GM12878 (cell line): ENCODE data around the gene FCER1G. TPM values are rescaled to one million over a fixed set of nuclear protein-coding genes. Genes with fewer than 3 reads are reported as not detected.

Experiments used
- CBX3 ChIP-seq: fragments of 200-600 bp; sonication (generic); IDR thresholded peaks from 2 replicates; pipeline ENCODE4 v1.6.1; 2016; ENCODE audit warnings: low read depth, borderline replicate concordance
- E4F1 ChIP-seq: fragments of 450-650 bp; IDR thresholded peaks from 2 replicates; pipeline ENCODE4 v1.6.1; 2018; ENCODE audit warnings: borderline replicate concordance, mild to moderate bottlenecking; ENCODE audit not compliant: partially characterized antibody
- EED ChIP-seq: sonication (generic); IDR thresholded peaks from 2 replicates; pipeline ENCODE4 v1.6.1; 2016; ENCODE audit warnings: antibody characterized with exemption, low read depth
- ELK1 ChIP-seq: IDR thresholded peaks from 2 replicates; pipeline ENCODE4 v1.6.1; 2012; ENCODE audit warnings: low read depth, low read length, improper control_type of control experiment
- HCFC1 ChIP-seq: fragments of 150-350 bp; IDR thresholded peaks from 2 replicates; pipeline ENCODE4 v1.6.1; 2014; ENCODE audit warnings: low read length
- IRF3 ChIP-seq: fragments of 450-650 bp; IDR thresholded peaks from 2 replicates; pipeline ENCODE4 v1.6.1; 2014; ENCODE audit warnings: mild to moderate bottlenecking
- MAX ChIP-seq: IDR thresholded peaks from 2 replicates; pipeline ENCODE4 v1.6.1; 2012; ENCODE audit warnings: low read depth, low read length, improper control_type of control experiment
- MEF2A ChIP-seq: IDR thresholded peaks from 2 replicates; pipeline ENCODE4 v1.6.1; 2011; ENCODE audit warnings: low read depth, mild to moderate bottlenecking, low read length, moderate library complexity; ENCODE audit not compliant: insufficient read depth
- NFIC ChIP-seq: IDR thresholded peaks from 2 replicates; pipeline ENCODE4 v1.6.1; 2012; ENCODE audit warnings: low read depth, mild to moderate bottlenecking, inconsistent platforms, low read length, moderate library complexity
- POU2F2 ChIP-seq: IDR thresholded peaks from 3 replicates; pipeline ENCODE4 v1.6.1; 2011; ENCODE audit warnings: low read depth, mild to moderate bottlenecking, low read length, borderline replicate concordance
- RAD51 ChIP-seq: fragments of 450-650 bp; IDR thresholded peaks from 2 replicates; pipeline ENCODE4 v1.6.1; 2016; ENCODE audit warnings: moderate library complexity, mild to moderate bottlenecking, inconsistent platforms
- RFX5 ChIP-seq: IDR thresholded peaks from 2 replicates; pipeline ENCODE4 v1.6.1; 2011; ENCODE audit warnings: low read depth, low read length, improper control_type of control experiment
- SIX5 ChIP-seq: IDR thresholded peaks from 2 replicates; pipeline ENCODE4 v1.6.1; 2011; ENCODE audit warnings: mild to moderate bottlenecking, low read depth, low read length, moderate library complexity; ENCODE audit not compliant: severe bottlenecking
- YY1 ChIP-seq: IDR thresholded peaks from 2 replicates; pipeline ENCODE4 v1.6.1; 2011; ENCODE audit warnings: low read depth, mild to moderate bottlenecking, low read length
- ZBTB40 ChIP-seq: fragments of 450-650 bp; IDR thresholded peaks from 2 replicates; pipeline ENCODE4 v1.6.1; 2016; ENCODE audit warnings: mild to moderate bottlenecking, moderate library complexity, borderline replicate concordance
- ZNF24 ChIP-seq: fragments of 450-650 bp; IDR thresholded peaks from 2 replicates; pipeline ENCODE4 v1.6.1; 2017; ENCODE audit warnings: antibody characterized with exemption, mild to moderate bottlenecking
- polyA plus RNA-seq, 11 experiments: library from polyadenylated mRNA; depleted of rRNA in 4 of 11; unstranded in 6 of 11; stranded (reverse) in 5 of 11; fragments of >200 nt; fragmentation: Nextera tagmentation in 4 of 11; fragmentation: Illumina TruSeq in 1 of 11; extraction: Ambion mirVana in 4 of 11; extraction: Trizol in 1 of 11; gene quantifications; 1 replicate in 1 of 11; 2 replicates in 10 of 11; pipeline versions ENCODE4 v1.2.1 to v1.2.3, GENCODE V29; 2011 to 2016; ENCODE audit warnings: inconsistent platforms in 2 of 11, missing spikeins in 2 of 11, low read depth in 1 of 11
- total RNA-seq, 4 experiments: library from RNA; depleted of rRNA in 3 of 4; stranded (reverse); fragments of >200 nt in 3 of 4; fragmentation: Illumina TruSeq in 1 of 4; extraction: Trizol in 1 of 4; gene quantifications; 2 replicates each; pipeline versions ENCODE4 v1.2.1 to v1.2.3, GENCODE V29; 2013 to 2021

FCER1G gene
- total and polyA plus RNA-seq, 10 of the 15 experiments (the other 5 are each of a cell fraction or from before 2014, with no cell fraction given): 0.40 to 1.9 (median 0.89) TPM

- no peak for TF ChIP-seq CBX3
- no peak for TF ChIP-seq EED
- peak; percentile 49; the same call in 1 of the 2 replicates for TF ChIP-seq IRF3
- TF ChIP-seq RAD51: peak; percentile 37; the same call in 1 of the 2 replicates
- 0 out of 2 replicates have a peak, but pooled peaks have one; percentile 32 for TF ChIP-seq RFX5
- no peak for TF ChIP-seq MAX
- TF ChIP-seq ELK1: peak; percentile 80
- TF ChIP-seq ZNF24: no peak
- peak; percentile 95 for TF ChIP-seq HCFC1
- TF ChIP-seq MEF2A: no peak
- TF ChIP-seq E4F1: peak; percentile 75
- 0 out of 3 replicates have a peak, but pooled peaks have one; percentile 58 for TF ChIP-seq POU2F2
- TF ChIP-seq SIX5: peak; percentile 95
- peak; percentile 93 for TF ChIP-seq ZBTB40
- no peak for TF ChIP-seq NFIC
- peak; percentile 100 for TF ChIP-seq YY1
These were observed 13.0 kb upstream of the FCER1G start, which contains the start of gene NDUFS2 (continued) for GRCh38 chr1:161201836-161202712.
